HG03520 (cell line): ENCODE measurements around the gene TBL1XR1.
"Not testable (repeated sequence)": the region's sequence is repeated elsewhere in the genome, so short reads cannot be mapped to it uniquely, and the experiment has no call there.

Source experiments
- ATAC-seq: cut with Tn5 transposase; IDR thresholded peaks from one replicate; pipeline ENCODE4 v1.9.1; 2021; ENCODE audit warnings: mild to moderate bottlenecking, moderate library complexity; ENCODE audit not compliant: unreplicated experiment

TBL1XR1 gene

GRCh38 chr3:177184602-177185001 is 12.7 kb downstream of the TBL1XR1 start:
- peak; percentile 79 for ATAC-seq

- ATAC-seq = no peak
These were observed 14.9 kb downstream of the TBL1XR1 start for GRCh38 chr3:177182352-177182751.

GRCh38 chr3:177181418-177181817 is 15.9 kb downstream of the TBL1XR1 start:
- no peak for ATAC-seq

GRCh38 chr3:177180506-177180905 is 16.8 kb downstream of the TBL1XR1 start:
- ATAC-seq = no peak

GRCh38 chr3:177179281-177180067 is 17.8 kb downstream of the TBL1XR1 start:
- ATAC-seq = no peak

- ATAC-seq = no peak
These were observed 19.5 kb downstream of the TBL1XR1 start for GRCh38 chr3:177177749-177178221.

GRCh38 chr3:177174607-177175170 is 22.6 kb downstream of the TBL1XR1 start:
- no peak for ATAC-seq

GRCh38 chr3:177169936-177170722 is 27.2 kb downstream of the TBL1XR1 start:
- no peak for ATAC-seq

GRCh38 chr3:177168431-177168830 is 28.9 kb downstream of the TBL1XR1 start:
- no peak for ATAC-seq

- no peak for ATAC-seq
These were observed 34.5 kb downstream of the TBL1XR1 start for GRCh38 chr3:177162742-177163141.

GRCh38 chr3:177161603-177162002 is 35.7 kb downstream of the TBL1XR1 start:
- not testable (repeated sequence) for ATAC-seq

- ATAC-seq = no peak
These were observed 38.8 kb downstream of the TBL1XR1 start for GRCh38 chr3:177158461-177158860.

- no peak for ATAC-seq
These were observed 39.8 kb downstream of the TBL1XR1 start for GRCh38 chr3:177157492-177157891.

GRCh38 chr3:177154733-177155132 is 42.5 kb downstream of the TBL1XR1 start:
- ATAC-seq = no peak

GRCh38 chr3:177150970-177151627 is 46.2 kb downstream of the TBL1XR1 start:
- peak; percentile 45 for ATAC-seq

- ATAC-seq = no peak
These were observed 46.9 kb downstream of the TBL1XR1 start for GRCh38 chr3:177150218-177150916.

- ATAC-seq = no peak
These were observed 48.2 kb downstream of the TBL1XR1 start for GRCh38 chr3:177149106-177149505.

GRCh38 chr3:177147790-177148189 is 49.5 kb downstream of the TBL1XR1 start:
- no peak for ATAC-seq

- ATAC-seq = no peak
These were observed 50.6 kb downstream of the TBL1XR1 start for GRCh38 chr3:177146646-177147045.

- no peak for ATAC-seq
These were observed 51.3 kb downstream of the TBL1XR1 start for GRCh38 chr3:177145954-177146353.
